ENCODE results near the gene GATA5. TPM values are rescaled to one million over a fixed set of nuclear protein-coding genes. Genes with fewer than 3 reads are reported as not detected.
A peak's percentile ranks its signal among the peaks of the same experiment; 100 is the strongest.

Gene GATA5
- total and polyA plus RNA-seq, 2 donors (not counting 3 experiments of a cell fraction or from before 2014, with no cell fraction given), result not detected

- DNase-seq (ENCODE audit: low read depth, low spot score) (no peak), FAIRE-seq (no peak)
- CTCF ChIA-PET, result interaction anchor here (1.1 kb wide), 1 partner anchor 16 kb away, joined by 3 read pairs; no protein-coding TSS in a partner anchor
- Histone ChIP-seq H3K9me1 (replicated peaks; ENCODE audit: control insufficient read depth, extremely low read depth, insufficient read depth, low read length) (no peaks in the 10 kb centered on the region), H3K36me3 (ENCODE audit: control insufficient read depth in 2 of 2, extremely low read depth in 1 of 2, insufficient read depth in 2 of 2, low read length in 2 of 2) (no peaks in the 10 kb centered on the region), H3K27ac (ENCODE audit: insufficient read depth, low read depth, low read length) (no peak overlapping the region), H2AFZ (ENCODE audit: low read depth, low read length) (no peak overlapping the region), H3K4me1 (ENCODE audit: control insufficient read depth, extremely low read depth, insufficient read depth, low read length) (no peaks in the 10 kb centered on the region), H3K4me2 (ENCODE audit: insufficient read depth, low read length) (no peak overlapping the region), H3K79me2 (ENCODE audit: control insufficient read depth, insufficient read depth, low read length) (no peaks in the 10 kb centered on the region), H3K9me3 (replicated peaks; ENCODE audit: control insufficient read depth, insufficient read depth, low read length) (no peaks in the 10 kb centered on the region), H4K20me1 (replicated peaks; ENCODE audit: control insufficient read depth, extremely low read depth, insufficient read depth, low read length) (no peaks in the 10 kb centered on the region), H3K9ac (replicated peaks; ENCODE audit: extremely low read depth, insufficient read depth, low read length) (no peak overlapping the region), H3K4me3 (replicated peaks in 1 of 3; ENCODE audit: insufficient read depth in 1 of 3, low read depth in 1 of 3, low read length in 3 of 3) (no peak overlapping the region), H3K27me3 (ENCODE audit: control insufficient read depth in 2 of 2, insufficient read depth in 2 of 2, low read length in 2 of 2) (peaks cover 28 to 29% of the 10 kb centered on the region in 2 experiments)
- TF ChIP-seq JUN (IDR thresholded peaks at IDR 0.05; ENCODE audit: borderline replicate concordance, insufficient read depth, insufficient read length, low read depth) (no peak), EZH2 (IDR thresholded peaks at IDR 0.05; ENCODE audit: borderline replicate concordance, low read depth, low read length, severe bottlenecking) (peak; percentile 2)
- POLR2A ChIA-PET, result no interaction called here
- no TSS peak for BruUV-seq (replicated peaks)
- intact Hi-C loops (cut with micrococcal nuclease), result no loop called here
- dilution Hi-C loops (cut with MboI; ENCODE audit: extremely low pct_ligation_motif_present, low sequenced_read_pairs), result no loop called here
Observed at GRCh38 chr20:62483613-62484458, 8.0 kb upstream of the GATA5 start.

- H3K9ac ChIP-seq (replicated peaks; ENCODE audit: extremely low read depth, insufficient read depth, low read length), result no peak overlapping the region
- FAIRE-seq, result no peak
- H3K4me1 ChIP-seq (ENCODE audit: control insufficient read depth, extremely low read depth, insufficient read depth, low read length), result no peaks in the 10 kb centered on the region
- no peaks in the 10 kb centered on the region for H3K36me3 ChIP-seq (ENCODE audit: control insufficient read depth in 2 of 2, extremely low read depth in 1 of 2, insufficient read depth in 2 of 2, low read length in 2 of 2)
- intact Hi-C loops (cut with micrococcal nuclease) (no loop called here), dilution Hi-C loops (cut with MboI; ENCODE audit: extremely low pct_ligation_motif_present, low sequenced_read_pairs) (no loop called here)
- peaks cover 28 to 36% of the 10 kb centered on the region in 2 experiments for H3K27me3 ChIP-seq (ENCODE audit: control insufficient read depth in 2 of 2, insufficient read depth in 2 of 2, low read length in 2 of 2)
- TF ChIP-seq MAX (IDR thresholded peaks at IDR 0.05; ENCODE audit: insufficient read depth, insufficient read length) (no peak), GATA2 (IDR thresholded peaks at IDR 0.05; ENCODE audit: insufficient read depth, insufficient read length, low read depth, low read length) (no peak), EZH2 (IDR thresholded peaks at IDR 0.05; ENCODE audit: borderline replicate concordance, low read depth, low read length, severe bottlenecking) (no peak), CTCF (IDR thresholded peaks at IDR 0.05; ENCODE audit: extremely low read depth in 1 of 2, insufficient read depth in 1 of 2, low read depth in 1 of 2, low read length in 2 of 2) (no peak), FOS (IDR thresholded peaks at IDR 0.05; ENCODE audit: borderline replicate concordance, insufficient read depth, low read length) (no peak), JUN (IDR thresholded peaks at IDR 0.05; ENCODE audit: borderline replicate concordance, insufficient read depth, insufficient read length, low read depth) (no peak), MYC (IDR thresholded peaks at IDR 0.05; ENCODE audit: low read depth, low read length) (no peak)
- no peak overlapping the region for H3K4me3 ChIP-seq (replicated peaks in 1 of 3; ENCODE audit: insufficient read depth in 1 of 3, low read depth in 1 of 3, low read length in 3 of 3)
- no peak overlapping the region for H3K27ac ChIP-seq (ENCODE audit: insufficient read depth, low read depth, low read length)
- no peaks in the 10 kb centered on the region for H3K9me3 ChIP-seq (replicated peaks; ENCODE audit: control insufficient read depth, insufficient read depth, low read length)
- BruUV-seq (replicated peaks), result no TSS peak
- H4K20me1 ChIP-seq (replicated peaks; ENCODE audit: control insufficient read depth, extremely low read depth, insufficient read depth, low read length), result no peaks in the 10 kb centered on the region
- H3K9me1 ChIP-seq (replicated peaks; ENCODE audit: control insufficient read depth, extremely low read depth, insufficient read depth, low read length), result no peaks in the 10 kb centered on the region
- ChIA-PET POLR2A (no interaction called here), CTCF (no interaction called here)
- no peak for DNase-seq (ENCODE audit: low read depth, low spot score)
- H2AFZ ChIP-seq (ENCODE audit: low read depth, low read length), result no peak overlapping the region
- H3K79me2 ChIP-seq (ENCODE audit: control insufficient read depth, insufficient read depth, low read length), result no peaks in the 10 kb centered on the region
- no peak overlapping the region for H3K4me2 ChIP-seq (ENCODE audit: insufficient read depth, low read length)
Observed at GRCh38 chr20:62482974-62483373, 7.2 kb upstream of the GATA5 start.

Measured in endothelial cell of umbilical vein (primary cell).